ENCODE measurements around the gene SUMO3.

The SUMO3 gene

DNA sequence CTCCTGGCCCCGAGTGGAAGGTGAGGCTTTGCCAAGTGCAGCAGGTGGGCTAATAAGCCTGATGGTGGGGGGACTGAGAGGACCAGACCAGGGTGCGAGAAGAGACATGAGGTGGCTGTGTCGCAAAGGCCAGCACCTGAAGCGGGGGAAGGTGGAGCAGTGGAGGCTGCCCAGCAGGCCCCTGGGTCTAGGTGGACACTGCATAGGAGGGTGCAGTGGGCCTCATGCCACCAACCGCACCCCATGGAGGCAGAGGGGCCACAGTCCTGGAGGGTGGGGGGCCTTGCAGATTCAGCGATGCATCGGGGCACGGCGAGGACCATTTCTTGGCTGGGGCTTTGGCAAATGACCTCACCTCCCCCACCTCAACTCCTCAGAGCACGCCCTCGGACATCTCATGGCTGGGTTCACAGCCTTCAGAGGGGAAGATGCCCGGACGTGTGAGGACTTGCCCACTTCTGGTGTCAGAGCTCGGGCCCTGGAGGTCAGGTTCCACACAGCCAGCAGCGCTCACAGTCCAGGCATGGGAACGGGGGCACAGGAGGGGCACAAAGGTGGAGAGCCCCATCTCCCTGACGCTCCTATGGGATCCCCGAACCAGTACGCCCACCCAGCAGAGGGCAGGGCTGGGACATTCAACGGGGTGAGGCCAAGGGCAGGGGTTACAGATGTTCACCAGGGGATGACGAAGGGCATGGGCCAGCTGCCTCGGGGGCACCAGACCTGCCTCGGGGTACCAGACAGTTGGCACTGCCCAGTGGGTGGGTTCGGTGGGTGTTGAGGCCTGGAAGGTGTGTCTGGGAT lies 51.6 kb downstream of the SUMO3 start:
- DNase-seq (ENCODE audit: low spot score) = no peak
- TF ChIP-seq, protein P1, sequence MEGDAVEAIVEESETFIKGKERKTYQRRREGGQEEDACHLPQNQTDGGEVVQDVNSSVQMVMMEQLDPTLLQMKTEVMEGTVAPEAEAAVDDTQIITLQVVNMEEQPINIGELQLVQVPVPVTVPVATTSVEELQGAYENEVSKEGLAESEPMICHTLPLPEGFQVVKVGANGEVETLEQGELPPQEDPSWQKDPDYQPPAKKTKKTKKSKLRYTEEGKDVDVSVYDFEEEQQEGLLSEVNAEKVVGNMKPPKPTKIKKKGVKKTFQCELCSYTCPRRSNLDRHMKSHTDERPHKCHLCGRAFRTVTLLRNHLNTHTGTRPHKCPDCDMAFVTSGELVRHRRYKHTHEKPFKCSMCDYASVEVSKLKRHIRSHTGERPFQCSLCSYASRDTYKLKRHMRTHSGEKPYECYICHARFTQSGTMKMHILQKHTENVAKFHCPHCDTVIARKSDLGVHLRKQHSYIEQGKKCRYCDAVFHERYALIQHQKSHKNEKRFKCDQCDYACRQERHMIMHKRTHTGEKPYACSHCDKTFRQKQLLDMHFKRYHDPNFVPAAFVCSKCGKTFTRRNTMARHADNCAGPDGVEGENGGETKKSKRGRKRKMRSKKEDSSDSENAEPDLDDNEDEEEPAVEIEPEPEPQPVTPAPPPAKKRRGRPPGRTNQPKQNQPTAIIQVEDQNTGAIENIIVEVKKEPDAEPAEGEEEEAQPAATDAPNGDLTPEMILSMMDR (IDR thresholded peaks at IDR 0.05; ENCODE audit: borderline replicate concordance, control extremely low read depth, extremely low read depth, insufficient read depth, missing control alignments) = no peak
- in situ Hi-C loops (cut with MboI; ENCODE audit: low sequenced_read_pairs, unreplicated experiment) = no loop called here

DNA sequence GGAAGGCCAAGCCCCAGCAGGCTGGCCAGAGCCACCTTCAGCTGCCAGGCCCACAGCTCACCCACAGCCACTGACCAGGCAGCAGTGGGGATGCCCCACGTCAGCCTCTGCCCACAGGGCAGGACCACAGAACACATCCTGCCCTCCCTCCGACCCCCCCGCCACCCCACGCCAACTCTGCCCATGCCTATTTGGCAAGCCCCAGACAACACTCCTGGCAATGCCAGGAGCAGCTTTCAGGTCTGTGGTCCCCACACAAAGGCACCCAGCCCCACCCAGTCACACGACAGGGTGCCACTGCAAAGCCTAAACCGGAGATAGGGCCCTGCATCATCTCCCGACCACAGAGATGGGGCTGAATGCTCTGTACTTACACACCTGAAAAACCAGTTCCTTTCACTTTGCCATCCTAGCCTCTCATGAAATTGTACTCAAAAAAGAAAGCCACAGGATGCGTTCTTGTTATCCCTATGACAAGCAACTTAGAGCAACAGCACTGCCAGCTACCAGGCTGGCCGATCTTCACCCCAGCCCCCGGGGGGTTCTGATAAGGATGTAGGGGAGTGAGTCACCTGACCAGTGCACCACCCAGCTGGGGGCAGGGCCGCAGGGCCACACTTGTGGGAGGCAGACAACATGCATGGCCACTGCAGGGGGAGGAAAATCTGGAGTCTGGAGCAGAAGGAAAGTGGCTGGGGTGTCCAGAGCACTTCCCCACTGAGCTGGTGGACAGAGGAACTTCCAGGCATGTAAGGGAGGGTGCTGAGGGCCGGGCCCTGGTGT lies 52.4 kb downstream of the SUMO3 start:
- TF ChIP-seq, protein P1 (IDR thresholded peaks at IDR 0.05; ENCODE audit: borderline replicate concordance, control extremely low read depth, extremely low read depth, insufficient read depth, missing control alignments) = no peak
- peak; percentile 43 for DNase-seq (ENCODE audit: low spot score)
- in situ Hi-C loops (cut with MboI; ENCODE audit: low sequenced_read_pairs, unreplicated experiment) = no loop called here

DNA sequence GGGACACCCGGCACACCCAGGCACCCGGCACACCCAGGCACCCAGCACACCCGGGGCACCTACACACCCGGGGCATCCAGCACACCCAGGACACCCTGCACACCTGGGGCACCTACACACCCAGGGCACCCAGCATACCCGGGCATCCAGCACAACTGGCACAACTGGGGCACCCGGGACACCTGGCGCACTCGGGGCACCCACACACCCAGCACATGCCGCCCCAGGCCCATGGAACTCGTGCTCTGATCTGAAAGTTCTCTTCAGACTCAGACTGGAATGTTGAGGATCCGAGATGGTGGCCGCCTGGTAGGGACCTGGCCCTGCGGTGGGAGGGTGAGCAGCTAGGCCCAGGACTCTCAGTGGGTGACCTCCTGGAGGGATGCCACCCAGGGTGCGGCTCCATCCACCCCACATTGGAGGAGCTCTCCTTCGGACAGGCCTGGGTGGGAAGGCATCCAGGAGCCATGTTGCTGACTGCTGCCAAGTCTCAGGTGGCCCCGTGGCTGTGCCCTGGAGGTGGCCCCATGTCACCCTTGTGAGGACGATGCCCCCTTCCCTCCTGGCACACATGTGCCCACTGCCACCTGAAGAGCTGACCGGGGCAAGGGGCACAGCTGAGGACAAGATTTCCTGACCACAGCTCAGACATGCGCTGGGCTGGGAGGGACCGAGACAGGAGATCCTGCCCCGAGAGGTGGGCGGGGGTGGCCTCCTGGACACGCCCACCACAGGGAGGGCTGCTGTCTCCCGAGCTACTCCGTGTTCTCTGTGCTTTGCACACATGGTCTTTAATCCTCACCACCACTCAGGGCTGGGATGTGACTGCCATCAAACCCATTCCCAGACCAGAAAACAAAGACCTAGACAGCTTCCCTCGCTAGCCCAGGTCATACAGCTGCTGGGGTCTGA lies 53.3 kb downstream of the SUMO3 start:
- in situ Hi-C loops (cut with MboI; ENCODE audit: low sequenced_read_pairs, unreplicated experiment) = no loop called here
- TF ChIP-seq, protein P1 (IDR thresholded peaks at IDR 0.05; ENCODE audit: borderline replicate concordance, control extremely low read depth, extremely low read depth, insufficient read depth, missing control alignments) = no peak
- no peak for DNase-seq (ENCODE audit: low spot score)

DNA sequence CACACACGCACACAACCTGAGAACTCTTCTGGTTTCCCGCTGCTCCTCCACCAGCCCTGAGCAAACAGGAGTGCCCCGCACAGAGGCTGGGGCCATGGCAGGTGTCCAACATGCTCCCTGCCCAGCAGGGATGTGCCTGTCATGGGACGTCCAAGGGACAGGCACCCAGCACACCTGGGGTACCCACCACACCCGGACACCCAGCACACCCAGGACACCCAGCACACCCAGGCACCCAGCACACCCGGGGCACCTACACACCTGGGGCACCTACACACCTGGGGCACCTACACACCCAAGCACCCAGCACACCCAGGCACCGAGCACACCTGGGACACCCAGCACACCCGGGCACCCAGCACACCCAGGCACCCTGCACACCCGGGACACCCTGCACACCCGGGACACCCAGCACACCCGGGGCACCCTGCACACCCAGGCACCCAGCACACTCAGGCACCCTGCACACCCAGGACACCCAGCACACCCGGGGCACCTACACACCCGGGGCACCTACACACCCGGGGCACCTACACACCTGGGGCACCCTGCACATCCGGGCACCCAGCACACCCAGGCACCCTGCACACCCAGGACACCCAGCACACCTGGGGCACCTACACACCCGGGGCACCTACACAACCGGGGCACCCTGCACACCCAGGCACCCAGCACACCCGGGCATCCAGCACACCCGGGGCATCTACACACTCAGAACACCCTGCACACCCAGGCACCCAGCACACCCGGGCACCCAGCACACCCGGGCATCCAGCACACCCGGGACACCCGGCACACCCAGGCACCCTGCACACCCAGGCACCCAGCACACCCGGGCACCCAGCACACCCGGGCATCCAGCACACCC lies 54.2 kb downstream of the SUMO3 start:
- TF ChIP-seq, protein P1 (IDR thresholded peaks at IDR 0.05; ENCODE audit: borderline replicate concordance, control extremely low read depth, extremely low read depth, insufficient read depth, missing control alignments) = no peak
- DNase-seq (ENCODE audit: low spot score) = no peak
- in situ Hi-C loops (cut with MboI; ENCODE audit: low sequenced_read_pairs, unreplicated experiment) = no loop called here

DNA sequence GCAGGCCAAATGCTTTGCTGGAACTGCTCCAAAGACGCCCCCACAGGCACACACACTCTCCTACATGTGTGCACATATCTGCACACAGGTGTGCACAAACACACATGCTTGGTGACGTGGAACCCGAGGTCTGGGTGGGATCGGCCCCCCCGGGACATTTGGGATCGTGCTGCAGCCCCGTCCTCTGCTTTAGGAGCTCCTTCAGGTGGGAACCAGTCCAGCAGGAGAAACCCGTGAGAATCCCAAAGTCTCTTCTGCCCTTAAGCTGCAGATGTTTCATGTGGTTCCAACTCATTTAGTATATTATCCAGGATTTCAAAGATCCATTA lies 54.8 kb downstream of the SUMO3 start:
- TF ChIP-seq, protein P1 (IDR thresholded peaks at IDR 0.05; ENCODE audit: borderline replicate concordance, control extremely low read depth, extremely low read depth, insufficient read depth, missing control alignments) = no peak
- in situ Hi-C loops (cut with MboI; ENCODE audit: low sequenced_read_pairs, unreplicated experiment) = no loop called here
- DNase-seq (ENCODE audit: low spot score) = no peak
